Loucy (cell line): ENCODE measurements around the gene VSIG10L2.

ENCODE experiments used
- H2AFZ ChIP-seq: fragments of 200-600 bp; sonication (generic); 2 replicates; pipeline ENCODE4 v1.6.0; 2016; ENCODE audit warnings: antibody characterized with exemption, mild to moderate bottlenecking, low read length, moderate library complexity
- H3F3A ChIP-seq: fragments of 200-600 bp; 2 replicates; pipeline ENCODE4 v1.6.0; 2016; ENCODE audit warnings: antibody characterized with exemption, low read depth, mild to moderate bottlenecking
- H3K27me3 ChIP-seq: fragments of 200-600 bp; sonication (generic); 2 replicates; pipeline ENCODE4 v1.6.1; 2014; ENCODE audit warnings: low read length, mild to moderate bottlenecking; ENCODE audit not compliant: insufficient read depth, poor library complexity, severe bottlenecking
- H3K36me3 ChIP-seq: fragments of 200-600 bp; sonication (generic); 2 replicates; pipeline ENCODE4 v1.6.1; 2016; ENCODE audit warnings: low read length; ENCODE audit not compliant: insufficient read depth
- H3K4me1 ChIP-seq: fragments of 200-600 bp; sonication (generic); 2 replicates; pipeline ENCODE4 v1.5.1; 2014; ENCODE audit warnings: low read length, mild to moderate bottlenecking; ENCODE audit not compliant: insufficient read depth, poor library complexity, severe bottlenecking
- H3K4me2 ChIP-seq: fragments of 200-600 bp; sonication (generic); 2 replicates; pipeline ENCODE4 v1.6.0; 2014; ENCODE audit warnings: antibody characterized with exemption, low read length, low read depth, mild to moderate bottlenecking; ENCODE audit not compliant: poor library complexity, severe bottlenecking
- H3K4me3 ChIP-seq: fragments of 200-600 bp; sonication (generic); 2 replicates; pipeline ENCODE4 v1.5.1; 2014; ENCODE audit warnings: low read length, mild to moderate bottlenecking, mixed read lengths; ENCODE audit not compliant: poor library complexity, severe bottlenecking
- H3K79me2 ChIP-seq: fragments of 200-600 bp; sonication (generic); 2 replicates; pipeline ENCODE4 v1.6.1; 2014; ENCODE audit warnings: low read length; ENCODE audit not compliant: insufficient read depth
- H3K9ac ChIP-seq: fragments of 200-600 bp; sonication (generic); 2 replicates; pipeline ENCODE4 v1.6.0; 2014; ENCODE audit warnings: mild to moderate bottlenecking, low read depth, low read length, moderate library complexity; ENCODE audit not compliant: poor library complexity, severe bottlenecking
- H3K9me2 ChIP-seq: fragments of 200-600 bp; sonication (generic); replicated peaks from 2 replicates; pipeline ENCODE4 v1.6.1; 2016; ENCODE audit warnings: low read depth, low read length, mixed read lengths
- H3K9me3 ChIP-seq: fragments of 200-600 bp; sonication (generic); 2 replicates; pipeline ENCODE4 v1.6.1; 2014; ENCODE audit warnings: mild to moderate bottlenecking, antibody characterized with exemption, low read length, low read depth; ENCODE audit not compliant: insufficient read depth
- H4K20me1 ChIP-seq: fragments of 200-600 bp; sonication (generic); 2 replicates; pipeline ENCODE4 v1.6.0; 2014; ENCODE audit warnings: antibody characterized with exemption, low read length, mild to moderate bottlenecking; ENCODE audit not compliant: insufficient read depth, poor library complexity, severe bottlenecking
- CTCF ChIP-seq: fragments of 200-600 bp; sonication (generic); conservative IDR thresholded peaks from 2 replicates; pipeline ENCODE4 v1.5.1; 2014; ENCODE audit warnings: mild to moderate bottlenecking, antibody characterized with exemption, low read length
- EZH2phosphoT487 ChIP-seq: fragments of 200-600 bp; IDR thresholded peaks from 2 replicates; pipeline ENCODE4 v1.6.1; 2018; ENCODE audit warnings: antibody characterized with exemption, mild to moderate bottlenecking, moderate library complexity, borderline replicate concordance

VSIG10L2 gene

DNA sequence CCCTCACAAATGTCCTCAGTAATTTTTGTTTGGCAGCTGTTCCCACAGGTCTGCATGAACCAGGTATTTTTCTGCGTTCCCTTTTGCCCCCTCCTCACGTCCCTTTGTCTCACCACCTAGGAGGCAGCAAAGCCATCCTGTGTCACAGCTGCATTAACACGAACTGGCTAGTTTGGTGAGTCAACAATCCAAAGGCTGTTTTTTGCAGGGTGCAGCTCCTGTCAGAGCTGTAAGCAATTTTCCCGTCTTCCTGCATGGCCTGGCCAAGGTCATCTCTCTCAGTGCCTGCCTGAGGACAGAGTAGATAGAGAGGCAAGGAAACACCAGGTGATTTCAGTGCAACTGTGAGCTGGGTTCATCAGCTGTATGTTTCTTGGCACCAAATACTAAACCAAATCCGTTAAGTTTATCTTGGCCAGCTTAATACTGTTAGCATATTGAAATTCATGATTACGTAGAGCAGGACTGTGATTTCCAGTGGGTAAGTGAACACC lies 20.6 kb upstream of the VSIG10L2 start:
- Histone ChIP-seq H2AFZ (no peak overlapping the region), H3K9me2 (no peaks in the 10 kb centered on the region), H3K36me3 (no peaks in the 10 kb centered on the region), H3K4me3 (no peak overlapping the region), H3K4me2 (no peak overlapping the region), H3K9ac (no peak overlapping the region), H3K9me3 (no peaks in the 10 kb centered on the region), H3K4me1 (no peaks in the 10 kb centered on the region), H3F3A (no peaks in the 10 kb centered on the region), H4K20me1 (no peaks in the 10 kb centered on the region), H3K27me3 (no peaks in the 10 kb centered on the region), H3K79me2 (no peaks in the 10 kb centered on the region)
- no peak for TF ChIP-seq CTCF
- no peak for TF ChIP-seq EZH2phosphoT487

DNA sequence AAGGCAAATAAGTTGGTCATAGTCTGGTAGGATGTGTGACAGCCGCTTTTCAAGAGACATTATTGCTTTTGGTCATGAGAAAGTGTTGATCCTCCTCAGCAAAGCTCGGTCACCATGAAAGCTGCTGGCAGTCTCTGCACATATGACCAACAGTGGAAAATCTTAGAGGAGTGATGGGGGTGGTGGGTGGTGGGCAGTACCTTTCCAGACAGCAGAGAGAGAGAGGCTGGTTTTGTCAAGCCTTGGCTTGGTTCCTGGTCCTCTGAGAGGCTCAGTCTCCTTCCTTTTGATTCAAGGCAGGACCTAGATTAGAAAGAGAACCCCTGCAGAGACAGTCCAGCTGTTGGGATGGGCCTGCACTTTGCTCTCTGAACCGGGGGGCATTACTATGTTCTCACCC lies 20.0 kb upstream of the VSIG10L2 start:
- Histone ChIP-seq H3K9me2 (no peaks in the 10 kb centered on the region), H2AFZ (no peak overlapping the region), H3K27me3 (no peaks in the 10 kb centered on the region), H4K20me1 (no peaks in the 10 kb centered on the region), H3K4me1 (no peaks in the 10 kb centered on the region), H3K36me3 (no peaks in the 10 kb centered on the region), H3K4me3 (no peak overlapping the region), H3F3A (no peaks in the 10 kb centered on the region), H3K79me2 (no peaks in the 10 kb centered on the region), H3K9me3 (no peaks in the 10 kb centered on the region), H3K4me2 (no peak overlapping the region), H3K9ac (no peak overlapping the region)
- TF ChIP-seq CTCF (no peak), EZH2phosphoT487 (no peak)

DNA sequence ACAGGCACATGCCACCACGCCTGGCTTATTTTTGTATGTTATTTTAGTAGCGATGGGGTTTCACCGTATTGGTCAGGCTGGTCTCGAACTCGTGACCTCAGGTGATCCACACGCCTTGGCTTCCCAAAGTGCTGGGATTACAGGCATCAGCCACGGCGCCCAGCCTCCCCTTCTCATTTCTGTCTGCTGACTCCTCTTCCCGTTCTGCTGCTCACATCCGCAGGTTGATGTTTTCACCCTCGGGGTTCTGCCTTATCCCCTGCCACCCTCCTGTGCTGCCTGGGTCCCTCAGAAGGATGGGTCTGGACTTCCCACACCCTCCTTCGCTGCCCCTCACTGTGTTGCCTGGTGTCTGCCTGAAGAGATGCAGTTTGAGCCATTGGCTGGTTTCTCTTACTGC lies 19.2 kb upstream of the VSIG10L2 start:
- Histone ChIP-seq H3F3A (no peaks in the 10 kb centered on the region), H2AFZ (no peak overlapping the region), H3K79me2 (no peaks in the 10 kb centered on the region), H4K20me1 (no peaks in the 10 kb centered on the region), H3K4me3 (no peak overlapping the region), H3K9ac (no peak overlapping the region), H3K36me3 (no peaks in the 10 kb centered on the region), H3K9me3 (no peaks in the 10 kb centered on the region), H3K4me1 (no peaks in the 10 kb centered on the region), H3K27me3 (peaks cover 5% of the 10 kb centered on the region), H3K9me2 (no peaks in the 10 kb centered on the region), H3K4me2 (no peak overlapping the region)
- TF ChIP-seq EZH2phosphoT487 (no peak), CTCF (no peak)
